ENCODE data around the gene CLIC4. TPM values are rescaled to one million over a fixed set of nuclear protein-coding genes. Genes with fewer than 3 reads are reported as not detected.

Gene CLIC4
- total and polyA plus RNA-seq, 2 of the 8 experiments (the other 6 are each of a cell fraction or from before 2014, with no cell fraction given) = 77.5 to 293 TPM

- no peak overlapping the region for H2BK15ac ChIP-seq (ENCODE audit: low read length)
- FAIRE-seq = no peak
Observed at GRCh38 chr1:24893431-24893830, 148.2 kb downstream of the CLIC4 start.

More at GRCh38 chr1:24893431-24893830, 148.2 kb downstream of the CLIC4 start:
- 96% methylated on average over 3 of the region's 3 CpGs; no CpG with 5 or more reads in 1 of the 2 experiments for WGBS, 2 experiments (ENCODE audit: extremely low coverage in 1 of 2, insufficient coverage in 1 of 2, insufficient read length in 1 of 2, insufficient replicate concordance in 2 of 2, low coverage in 1 of 2, low lambda C conversion rate in 2 of 2, missing lambda C conversion rate in 1 of 2)
- Histone ChIP-seq H4K8ac (ENCODE audit: extremely low read depth, insufficient read depth, low read length) (no peak overlapping the region), H4K20me1 (replicated peaks in 1 of 2; ENCODE audit: control insufficient read depth in 1 of 2, insufficient read depth in 2 of 2, low read length in 2 of 2) (no peaks in the 10 kb centered on the region), H3K18ac (ENCODE audit: extremely low read depth, low read length) (no peak overlapping the region), H3K27me3 (replicated peaks in 1 of 4; ENCODE audit: control insufficient read depth in 3 of 4, extremely low read depth in 1 of 4, insufficient read depth in 3 of 4, low read length in 3 of 4) (no peaks in the 10 kb centered on the region), H3K4me1 (replicated peaks in 1 of 4; ENCODE audit: control insufficient read depth in 3 of 4, insufficient read depth in 4 of 4, low read length in 3 of 4) (no peaks in the 10 kb centered on the region), H2BK12ac (ENCODE audit: low read depth, low read length) (no peak overlapping the region), H4K5ac (ENCODE audit: insufficient read length, low read depth, low read length) (no peak overlapping the region), H2BK20ac (ENCODE audit: low read length) (no peak overlapping the region), H3K79me1 (ENCODE audit: low read depth, low read length) (no peaks in the 10 kb centered on the region), H4K91ac (replicated peaks; ENCODE audit: insufficient read length, low read length) (no peak overlapping the region), H2BK5ac (ENCODE audit: low read depth, low read length) (no peak overlapping the region), H3K9me3 (ENCODE audit: insufficient read depth in 2 of 2, low read depth in 1 of 2, low read length in 1 of 2) (peaks cover 13 to 24% of the 10 kb centered on the region in 2 experiments), H2BK120ac (replicated peaks; ENCODE audit: low read depth, low read length) (no peak overlapping the region), H3K23me2 (ENCODE audit: low read depth, low read length) (no peaks in the 10 kb centered on the region), H3K36me3 (ENCODE audit: control insufficient read depth in 2 of 4, insufficient read depth in 4 of 4, low read length in 3 of 4) (no peaks in the 10 kb centered on the region), H3K56ac (replicated peaks; ENCODE audit: insufficient read length, low read depth, low read length) (no peak overlapping the region), H3K4me2 (ENCODE audit: insufficient read depth in 1 of 2, low read depth in 2 of 2, low read length in 2 of 2) (no peak overlapping the region), H3K23ac (ENCODE audit: insufficient read length) (no peak overlapping the region), H2AK5ac (ENCODE audit: low read depth, low read length) (no peak overlapping the region), H3K9ac (replicated peaks in 1 of 4; ENCODE audit: extremely low read depth in 1 of 4, low read depth in 3 of 4, low read length in 3 of 4) (no peak overlapping the region), H3K27ac (ENCODE audit: low read depth, low read length) (no peak overlapping the region), H3K4me3 (ENCODE audit: extremely low read depth in 1 of 4, insufficient read depth in 2 of 4, low read depth in 3 of 4, low read length in 4 of 4) (no peak overlapping the region), H3K79me2 (ENCODE audit: control insufficient read depth in 1 of 2, insufficient read depth in 2 of 2, low read length in 2 of 2) (no peaks in the 10 kb centered on the region), H2AFZ (ENCODE audit: low read length) (no peak overlapping the region), H3K4ac (replicated peaks; ENCODE audit: insufficient read length, low read depth, low read length) (no peak overlapping the region), H3K14ac (ENCODE audit: insufficient read length) (no peak overlapping the region)
- POLR2A ChIA-PET (ENCODE audit: partially characterized antibody) = no interaction called here
- DNase-seq (ENCODE audit: low read depth in 1 of 2, low spot score in 2 of 2) = peak in 1 of 2 experiments; percentile 13
- CTCF ChIA-PET (ENCODE audit: partially characterized antibody) = interaction anchor here (0.7 kb wide), 1 partner anchor 46 kb away, joined by 3 read pairs; no protein-coding TSS in a partner anchor
- no peak for TF ChIP-seq CHD1 (IDR thresholded peaks at IDR 0.05; ENCODE audit: low read depth, low read length)
- TF ChIP-seq KDM4A (IDR thresholded peaks at IDR 0.05; ENCODE audit: low read depth, low read length, severe bottlenecking) = no peak
- no peak for TF ChIP-seq HDAC2 (IDR thresholded peaks at IDR 0.05; ENCODE audit: borderline replicate concordance in 1 of 2, low read depth in 2 of 2, low read length in 2 of 2)
- no peak for TF ChIP-seq RXRA (IDR thresholded peaks at IDR 0.05; ENCODE audit: insufficient read depth, low read depth, low read length)
